ENCODE results near the gene GPR142.

- no peak for TF ChIP-seq CTCF (optimal IDR thresholded peaks at IDR 0.05 in 1 of 3, IDR thresholded peaks at IDR 0.05 in 1 of 3, conservative IDR thresholded peaks at IDR 0.05 in 1 of 3; ENCODE audit: extremely low read depth in 1 of 3, insufficient read depth in 2 of 3, low read length in 3 of 3)
- TF ChIP-seq EZH2 (IDR thresholded peaks at IDR 0.05; ENCODE audit: low read length): no peak
Measured at GRCh38 chr17:74387365-74388218, 20.3 kb downstream of the GPR142 start.

Measured in keratinocyte (primary cell).